Muscle of leg (tissue), 11 donors: Measurements from ENCODE around the gene COL5A1. TPM values are rescaled to one million over a fixed set of nuclear protein-coding genes. Genes with fewer than 3 reads are reported as not detected.

Experiments
- DNase-seq: peaks from one replicate; pipeline ENCODE4 v3.0.0; 2013
- H3K27ac ChIP-seq: one replicate; pipeline ENCODE4 v1.5.1; 2013; ENCODE audit warnings: mild to moderate bottlenecking, low read length, control low read depth
- H3K27me3 ChIP-seq: one replicate; pipeline ENCODE4 v1.6.1; 2013; ENCODE audit warnings: low read length; ENCODE audit not compliant: control insufficient read depth, insufficient read depth
- H3K36me3 ChIP-seq: one replicate; pipeline ENCODE4 v1.6.1; 2013; ENCODE audit warnings: low read length; ENCODE audit not compliant: control insufficient read depth, insufficient read depth
- H3K4me1 ChIP-seq: one replicate; pipeline ENCODE4 v1.6.1; 2013; ENCODE audit warnings: low read length; ENCODE audit not compliant: control insufficient read depth, insufficient read depth
- H3K4me3 ChIP-seq: one replicate; pipeline ENCODE4 v1.5.1; 2013; ENCODE audit warnings: low read length, control low read depth
- H3K9me3 ChIP-seq: replicated peaks from 2 replicates; pipeline ENCODE4 v1.6.1; 2013; ENCODE audit warnings: low read depth, low read length; ENCODE audit not compliant: control insufficient read depth
- WGBS: methylation state at CpG from one replicate; pipeline ENCODE4 v1.1.5; 2013; ENCODE audit warnings: missing lambda C conversion rate; ENCODE audit not compliant: insufficient coverage; 5-methylcytosine and 5-hydroxymethylcytosine counted together
- polyA plus RNA-seq, 8 donors: library from polyadenylated mRNA; unstranded; fragments of 120-200 nt; gene quantifications; one replicate each; pipeline versions ENCODE4 v1.2.1 to v1.2.3, GENCODE V29; 2013; ENCODE audit warnings: inconsistent platforms in 1 of 8, low replicate concordance in 1 of 8; ENCODE audit not compliant: insufficient read length in 8 of 8, insufficient read depth in 1 of 8
- total RNA-seq: library from RNA; stranded (reverse); fragments of 120-200 nt; gene quantifications from one replicate; pipeline ENCODE4 v1.2.4, GENCODE V29; 2013

The COL5A1 gene
- total and polyA plus RNA-seq, 9 donors = 293 to 921 (median 564) TPM

DNA sequence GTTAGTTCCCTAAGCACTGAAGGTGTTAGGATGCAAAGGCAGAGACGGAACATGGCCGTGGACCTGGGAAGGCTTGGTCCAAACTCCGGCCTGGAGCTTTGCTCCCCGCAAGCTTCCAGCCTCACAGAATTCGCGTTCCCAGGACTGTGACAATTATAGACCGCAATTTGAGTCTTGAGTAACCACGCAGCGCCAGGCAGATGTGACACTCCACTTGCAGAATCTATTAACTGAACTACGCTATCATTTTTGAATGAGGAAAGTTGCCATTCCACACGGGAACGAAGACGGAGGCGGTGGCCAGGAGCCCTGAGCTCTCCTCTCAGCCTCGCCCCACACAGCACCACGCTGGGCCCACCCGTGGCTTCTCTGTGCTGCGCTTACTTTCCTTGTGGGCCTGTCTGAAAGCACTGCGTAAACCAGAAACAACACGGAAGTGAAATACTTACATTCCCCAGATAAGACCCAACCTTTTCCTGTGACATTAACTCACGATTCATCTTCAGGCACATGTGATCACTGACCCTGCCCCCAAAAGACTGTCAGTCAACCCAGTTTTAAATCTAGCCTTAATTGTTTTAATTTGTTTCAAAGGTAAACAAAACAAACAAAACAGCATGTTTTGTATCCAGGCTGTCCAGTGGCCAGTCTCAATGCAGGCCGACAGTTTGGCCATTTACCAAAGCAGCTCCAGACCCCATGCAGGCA lies 16.1 kb upstream of the COL5A1 start:
- no peaks in the 10 kb centered on the region for H3K9me3 ChIP-seq
- H3K4me3 ChIP-seq = no peak overlapping the region
- peaks cover 38% of the 10 kb centered on the region for H3K4me1 ChIP-seq
- no peak overlapping the region for H3K27ac ChIP-seq
- DNase-seq = no peak
- no peaks in the 10 kb centered on the region for H3K36me3 ChIP-seq
- no peaks in the 10 kb centered on the region for H3K27me3 ChIP-seq
- WGBS = 65% methylated on average over 13 of the region's 22 CpGs

- Histone ChIP-seq H3K4me1 (peaks cover 38% of the 10 kb centered on the region), H3K27ac (no peak overlapping the region), H3K4me3 (no peak overlapping the region), H3K27me3 (no peaks in the 10 kb centered on the region), H3K36me3 (no peaks in the 10 kb centered on the region), H3K9me3 (no peaks in the 10 kb centered on the region)
- no peak for DNase-seq
- WGBS = 70% methylated on average over 7 of the region's 7 CpGs
Observed at GRCh38 chr9:134626069-134626423, 15.6 kb upstream of the COL5A1 start.

DNA sequence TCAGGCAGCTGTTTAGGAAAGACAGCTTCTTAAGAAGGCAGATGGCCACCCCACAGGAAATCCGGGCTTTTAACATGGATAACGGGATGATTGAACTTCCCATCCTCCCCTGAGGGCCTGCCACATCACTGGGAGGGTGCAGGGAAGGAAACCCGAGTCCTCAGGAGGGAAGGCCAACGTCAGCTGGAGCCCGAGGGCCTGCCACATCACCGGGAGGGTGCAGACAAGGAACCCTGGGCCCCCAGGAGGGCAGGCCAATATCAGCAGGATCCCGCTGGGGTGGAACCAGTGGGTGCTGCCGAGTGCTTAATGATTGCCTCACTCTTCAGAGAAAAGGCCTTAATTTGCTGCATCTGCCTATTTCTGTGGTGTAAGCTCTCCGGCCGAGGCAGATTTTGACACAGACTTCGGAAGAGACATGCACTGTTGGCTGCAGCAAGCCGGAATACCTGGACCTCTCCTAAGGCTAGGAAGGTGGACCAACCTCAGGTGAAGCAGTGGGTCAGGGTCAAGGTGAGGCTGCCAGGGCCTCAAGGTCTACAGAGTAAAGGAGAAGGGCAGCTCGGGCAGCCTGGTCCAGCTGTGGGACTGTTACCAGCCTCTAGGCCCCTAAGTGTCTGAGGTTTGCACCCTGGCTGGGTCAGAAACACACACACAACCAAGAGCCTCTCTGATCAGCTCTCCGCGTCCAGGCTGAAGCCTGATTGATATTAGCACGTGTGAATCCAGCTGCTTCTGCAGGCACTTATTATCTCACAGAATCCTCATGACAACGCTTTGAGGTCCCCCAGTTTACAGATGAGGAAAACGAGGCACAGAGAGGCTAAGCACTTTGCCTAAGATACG lies 14.8 kb upstream of the COL5A1 start:
- no peak for DNase-seq
- H3K4me3 ChIP-seq = no peak overlapping the region
- no peaks in the 10 kb centered on the region for H3K9me3 ChIP-seq
- no peak overlapping the region for H3K27ac ChIP-seq
- H3K36me3 ChIP-seq = no peaks in the 10 kb centered on the region
- no peaks in the 10 kb centered on the region for H3K27me3 ChIP-seq
- whole genome bisulfite sequencing = 74% methylated on average over 15 of the region's 19 CpGs
- H3K4me1 ChIP-seq = peaks cover 38% of the 10 kb centered on the region

DNA sequence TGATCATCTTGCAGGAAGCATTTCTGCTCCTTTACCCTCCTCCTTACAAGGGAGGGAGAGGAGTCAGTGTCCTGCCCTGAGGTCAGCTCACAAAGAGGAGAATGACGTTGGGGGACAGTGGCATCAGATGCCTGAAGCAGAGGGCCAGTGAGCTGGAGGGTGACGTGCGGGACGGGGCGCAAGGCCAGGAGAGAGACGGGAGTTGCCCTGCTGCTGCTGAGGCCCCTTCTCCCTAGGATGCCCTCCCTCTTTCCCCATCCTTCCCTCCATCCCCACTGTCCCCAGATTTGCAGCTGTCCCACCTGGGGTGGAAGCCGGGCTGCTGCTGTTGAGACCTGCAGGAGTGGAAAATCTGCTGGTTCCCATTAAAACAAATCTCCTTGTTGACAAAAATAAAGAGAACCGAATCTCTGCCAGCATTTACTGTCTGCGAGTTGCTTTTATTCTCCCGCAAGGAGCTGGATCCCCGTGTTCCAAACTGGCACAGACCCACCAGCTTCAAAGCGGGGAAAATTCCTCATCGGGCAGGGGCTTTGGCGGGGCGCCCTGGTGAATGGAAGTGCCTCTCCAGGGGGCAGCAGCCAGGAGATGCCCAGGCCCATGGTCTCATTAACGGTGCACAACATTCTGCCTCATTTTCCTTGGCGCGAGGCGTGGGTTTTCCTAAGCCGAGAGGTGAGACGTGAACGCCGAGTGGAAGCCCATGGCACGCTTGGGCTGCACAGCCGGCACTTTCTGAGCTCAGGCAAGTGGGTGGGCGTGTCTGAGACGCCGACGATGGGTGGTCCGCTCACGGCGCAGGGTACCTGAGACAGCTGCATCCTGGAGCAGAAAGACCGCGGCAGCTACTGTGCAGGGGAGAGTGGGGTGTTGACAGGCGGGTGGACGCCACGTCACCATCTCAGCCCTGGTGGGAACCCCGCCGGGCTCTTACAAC lies 13.9 kb upstream of the COL5A1 start:
- Histone ChIP-seq H3K27ac (no peak overlapping the region), H3K4me3 (no peak overlapping the region), H3K9me3 (no peaks in the 10 kb centered on the region), H3K4me1 (peaks cover 38% of the 10 kb centered on the region), H3K27me3 (no peaks in the 10 kb centered on the region), H3K36me3 (no peaks in the 10 kb centered on the region)
- DNase-seq = peak; percentile 74
- WGBS = 62% methylated on average over 31 of the region's 39 CpGs

DNA sequence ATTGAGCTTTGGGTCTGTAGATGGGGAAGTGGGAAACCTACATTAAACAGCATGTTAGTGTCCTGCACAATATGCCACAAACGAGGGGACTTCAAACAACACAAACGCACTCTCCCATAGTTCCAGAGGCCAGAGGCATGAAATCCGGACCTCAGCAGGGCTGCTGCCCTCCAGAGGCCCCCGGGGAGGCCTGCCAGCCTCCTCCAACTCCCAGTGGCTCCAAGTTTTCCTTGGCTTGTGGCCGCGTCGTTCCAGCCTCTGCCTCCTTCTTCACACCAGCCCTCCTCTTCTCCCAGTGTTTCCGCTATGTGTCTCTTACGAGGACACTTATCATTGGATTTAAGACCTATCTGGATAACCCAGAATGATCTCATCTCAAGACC lies 13.3 kb upstream of the COL5A1 start:
- H3K4me3 ChIP-seq = no peak overlapping the region
- WGBS = 95% methylated on average over 8 of the region's 9 CpGs
- no peak for DNase-seq
- H3K4me1 ChIP-seq = peaks cover 32% of the 10 kb centered on the region
- H3K27ac ChIP-seq = no peak overlapping the region
- no peaks in the 10 kb centered on the region for H3K27me3 ChIP-seq
- H3K36me3 ChIP-seq = no peaks in the 10 kb centered on the region
- H3K9me3 ChIP-seq = no peaks in the 10 kb centered on the region

GRCh38 chr9:134629061-134629585 lies 12.5 kb upstream of the COL5A1 start:
- no peak for DNase-seq
- WGBS = 89% methylated on average over 21 of the region's 21 CpGs

DNA sequence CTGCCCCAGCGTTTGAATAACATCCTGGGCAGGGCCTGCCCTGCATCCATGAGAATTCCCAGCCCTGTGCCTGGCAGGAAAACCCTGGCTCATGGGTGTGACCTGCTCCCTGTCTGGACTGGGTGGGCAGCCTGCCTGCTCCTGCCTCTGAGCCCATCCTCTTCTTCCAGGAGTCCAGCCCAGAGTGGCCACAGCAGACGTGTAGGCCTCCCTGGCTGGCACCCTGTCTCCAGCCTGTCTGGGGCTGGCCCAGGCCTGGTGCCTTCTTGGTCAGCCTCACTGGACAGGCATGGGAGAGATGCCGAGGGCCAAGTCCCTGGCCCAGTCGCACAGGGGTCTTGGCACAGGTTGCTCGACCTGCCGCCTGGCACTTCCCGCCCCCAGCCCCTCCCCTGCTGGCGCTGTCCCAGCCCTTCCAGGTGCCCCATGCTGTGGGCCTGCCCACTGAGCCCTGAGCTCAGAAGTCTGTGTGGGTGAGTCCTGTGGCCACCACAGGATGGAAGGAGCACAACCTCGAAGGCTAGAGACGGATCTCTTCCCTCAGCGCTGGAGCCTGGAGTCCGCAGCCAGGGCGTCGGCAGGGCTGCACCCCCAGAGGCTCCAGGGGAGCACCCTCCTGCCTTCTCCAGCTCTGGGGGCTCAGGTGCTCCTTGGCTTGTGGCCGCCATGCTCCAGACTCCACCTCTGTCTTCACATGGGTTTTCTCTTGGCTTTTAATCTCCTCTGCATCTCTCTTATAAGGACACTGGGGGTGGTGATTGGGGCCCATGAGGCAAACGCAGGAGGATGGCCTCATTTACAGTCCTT lies 11.8 kb upstream of the COL5A1 start:
- DNase-seq = no peak
- no peaks in the 10 kb centered on the region for H3K27me3 ChIP-seq
- H3K36me3 ChIP-seq = no peaks in the 10 kb centered on the region
- H3K27ac ChIP-seq = no peak overlapping the region
- H3K9me3 ChIP-seq = no peaks in the 10 kb centered on the region
- H3K4me3 ChIP-seq = no peak overlapping the region
- WGBS = 82% methylated on average over 8 of the region's 16 CpGs
- H3K4me1 ChIP-seq = peaks cover 26% of the 10 kb centered on the region

More at GRCh38 chr9:134629061-134629585, 12.5 kb upstream of the COL5A1 start:
- H3K27ac ChIP-seq = no peak overlapping the region
- peaks cover 26% of the 10 kb centered on the region for H3K4me1 ChIP-seq
- H3K36me3 ChIP-seq = no peaks in the 10 kb centered on the region
- H3K27me3 ChIP-seq = no peaks in the 10 kb centered on the region
- H3K9me3 ChIP-seq = no peaks in the 10 kb centered on the region
- H3K4me3 ChIP-seq = no peak overlapping the region

DNA sequence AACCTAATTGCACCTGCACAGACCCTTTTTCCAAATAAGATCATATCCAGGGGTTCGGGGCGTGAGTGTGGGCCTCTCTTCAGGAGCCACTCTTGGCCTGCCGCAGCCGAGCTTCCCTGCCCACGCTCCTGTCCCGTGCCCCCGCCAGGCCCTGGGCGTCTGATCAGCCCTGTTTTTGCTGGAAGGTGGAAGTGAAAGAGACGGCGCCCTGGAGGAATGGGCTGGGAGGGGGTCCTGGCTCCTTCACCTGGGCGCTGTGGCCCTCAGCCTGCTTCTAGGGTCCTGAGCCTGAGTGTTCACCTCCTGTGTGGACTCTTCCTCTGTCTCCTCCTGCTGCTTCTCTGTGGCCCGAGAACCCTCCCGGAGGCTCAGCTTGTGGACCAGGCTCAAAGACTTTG lies 11.2 kb upstream of the COL5A1 start:
- H3K36me3 ChIP-seq = no peaks in the 10 kb centered on the region
- peaks cover 27% of the 10 kb centered on the region for H3K4me1 ChIP-seq
- DNase-seq = no peak
- no peaks in the 10 kb centered on the region for H3K27me3 ChIP-seq
- H3K4me3 ChIP-seq = no peak overlapping the region
- H3K9me3 ChIP-seq = no peaks in the 10 kb centered on the region
- 94% methylated on average over 11 of the region's 13 CpGs for WGBS
- no peak overlapping the region for H3K27ac ChIP-seq

GRCh38 chr9:134630861-134631260 lies 10.7 kb upstream of the COL5A1 start:
- Histone ChIP-seq H3K4me1 (peaks cover 29% of the 10 kb centered on the region), H3K27me3 (no peaks in the 10 kb centered on the region), H3K36me3 (no peaks in the 10 kb centered on the region), H3K27ac (no peak overlapping the region), H3K9me3 (no peaks in the 10 kb centered on the region), H3K4me3 (no peak overlapping the region)
- WGBS = 92% methylated on average over 8 of the region's 8 CpGs
- DNase-seq = no peak
